HepG2 (cell line): ENCODE measurements around the gene RRM2. TPM values are rescaled to one million over a fixed set of nuclear protein-coding genes. Genes with fewer than 3 reads are reported as not detected.

Experiments
- AGO1 ChIP-seq: fragments of 200-400 bp; formaldehyde crosslinking; IDR thresholded peaks from 2 replicates; pipeline ENCODE4 v1.6.1; 2017; ENCODE audit warnings: mild to moderate bottlenecking, low read depth, low read length, moderate library complexity; ENCODE audit not compliant: poor library complexity, severe bottlenecking
- AGO2 ChIP-seq: fragments of 200-400 bp; formaldehyde crosslinking; optimal IDR thresholded peaks from 2 replicates; pipeline ENCODE3; 2017; ENCODE audit warnings: mild to moderate bottlenecking, low read depth, low read length, moderate library complexity
- AKNA ChIP-seq: sonication (generic); formaldehyde crosslinking; IDR thresholded peaks from 2 replicates; pipeline ENCODE4 v1.4.0; 2020; ENCODE audit warnings: missing genetic modification reagents, borderline replicate concordance
- BCL6 ChIP-seq: IDR thresholded peaks from 2 replicates; pipeline ENCODE4 v1.6.1; 2016; ENCODE audit warnings: missing genetic modification reagents, missing compliant biosample characterization
- CCDC6 ChIP-seq: sonication (generic); formaldehyde crosslinking; IDR thresholded peaks from 2 replicates; pipeline ENCODE4 v1.8.1; 2022; ENCODE audit warnings: mild to moderate bottlenecking, missing genetic modification reagents, moderate library complexity
- FOXA3 ChIP-seq: IDR thresholded peaks from 2 replicates; pipeline ENCODE4 v1.6.1; 2016; ENCODE audit warnings: missing genetic modification reagents, missing compliant biosample characterization
- HDAC2 ChIP-seq: sonication (generic); formaldehyde crosslinking; IDR thresholded peaks from 2 replicates; pipeline ENCODE4 v1.4.0; 2020; ENCODE audit warnings: missing genetic modification reagents
- HHEX ChIP-seq: IDR thresholded peaks from 2 replicates; pipeline ENCODE4 v1.6.1; 2016; ENCODE audit warnings: control low read depth
- HNRNPH1 ChIP-seq: fragments of 200-400 bp; formaldehyde crosslinking; optimal IDR thresholded peaks from 2 replicates; pipeline ENCODE3; 2017; ENCODE audit warnings: mild to moderate bottlenecking, low read depth, low read length
- HOMEZ ChIP-seq: IDR thresholded peaks from 2 replicates; pipeline ENCODE4 v1.6.1; 2016; ENCODE audit warnings: low read depth
- ISL2 ChIP-seq: sonication (generic); formaldehyde crosslinking; IDR thresholded peaks from 2 replicates; pipeline ENCODE4 v1.5.0; 2020; ENCODE audit warnings: missing genetic modification reagents
- NR2F1 ChIP-seq, 2 experiments: fragments of 450-650 bp in 1 of 2; formaldehyde crosslinking in 1 of 2; IDR thresholded peaks; 2 replicates each; pipeline versions ENCODE4 v1.5.0 to v1.6.1; 2016 to 2020; ENCODE audit warnings: mild to moderate bottlenecking in 1 of 2, missing compliant biosample characterization in 1 of 2, missing genetic modification reagents in 1 of 2, moderate library complexity in 1 of 2
- PLSCR1 ChIP-seq: sonication (generic); formaldehyde crosslinking; IDR thresholded peaks from 2 replicates; pipeline ENCODE4 v1.5.0; 2020; ENCODE audit warnings: missing genetic modification reagents, mild to moderate bottlenecking, borderline replicate concordance
- POLR2G ChIP-seq: fragments of 200-400 bp; formaldehyde crosslinking; IDR thresholded peaks from 2 replicates; pipeline ENCODE4 v1.6.1; 2018; ENCODE audit warnings: mild to moderate bottlenecking, low read depth, low read length, moderate library complexity
- WIZ ChIP-seq: sonication (generic); formaldehyde crosslinking; IDR thresholded peaks from 2 replicates; pipeline ENCODE4 v1.5.1; 2020; ENCODE audit warnings: mild to moderate bottlenecking, missing genetic modification reagents
- ZBTB3 ChIP-seq: sonication (generic); formaldehyde crosslinking; IDR thresholded peaks from 2 replicates; pipeline ENCODE4 v1.4.0; 2020; ENCODE audit warnings: low read depth, mild to moderate bottlenecking, moderate library complexity, missing genetic modification reagents, borderline replicate concordance
- ZKSCAN1 ChIP-seq: fragments of 150-350 bp; IDR thresholded peaks from 2 replicates; pipeline ENCODE4 v1.6.1; 2014; ENCODE audit warnings: low read length
- ZMYM4 ChIP-seq: sonication (generic); formaldehyde crosslinking; IDR thresholded peaks from 2 replicates; pipeline ENCODE4 v1.8.1; 2023; ENCODE audit warnings: mild to moderate bottlenecking, missing genetic modification reagents
- ZNF543 ChIP-seq: sonication (generic); formaldehyde crosslinking; IDR thresholded peaks from 2 replicates; pipeline ENCODE4 v1.4.0; 2020; ENCODE audit warnings: mild to moderate bottlenecking, missing genetic modification reagents
- ZNF552 ChIP-seq: sonication (generic); formaldehyde crosslinking; IDR thresholded peaks from 2 replicates; pipeline ENCODE4 v1.9.0; 2022; ENCODE audit warnings: missing genetic modification reagents, mild to moderate bottlenecking, borderline replicate concordance
- ZNF598 ChIP-seq: sonication (generic); formaldehyde crosslinking; IDR thresholded peaks from 2 replicates; pipeline ENCODE4 v1.5.1; 2020; ENCODE audit warnings: mild to moderate bottlenecking, missing genetic modification reagents, borderline replicate concordance
- ZNF629 ChIP-seq: sonication (generic); formaldehyde crosslinking; conservative IDR thresholded peaks from 2 replicates; pipeline ENCODE4 v1.5.0; 2020; ENCODE audit warnings: missing genetic modification reagents
- ZNF746 ChIP-seq: sonication (generic); formaldehyde crosslinking; IDR thresholded peaks from 2 replicates; pipeline ENCODE4 v1.8.0; 2022; ENCODE audit warnings: mild to moderate bottlenecking, missing genetic modification reagents
- polyA plus RNA-seq, 8 experiments: library from polyadenylated mRNA; depleted of rRNA in 3 of 8; stranded (reverse) in 7 of 8; unstranded in 1 of 8; fragments of >200 nt; fragmentation: Illumina TruSeq in 4 of 8; extraction: Trizol in 4 of 8; gene quantifications; 2 replicates each; pipeline versions ENCODE4 v1.2.1 to v1.2.3, GENCODE V29; 2011 to 2016; ENCODE audit warnings: low read depth in 4 of 8, missing spikeins in 1 of 8, mixed read lengths in 1 of 8; ENCODE audit not compliant: insufficient read depth in 1 of 8
- total RNA-seq, 5 experiments: library from RNA; depleted of rRNA; stranded (reverse); fragments of >200 nt; fragmentation: Illumina TruSeq; extraction: Trizol; gene quantifications; 2 replicates each; pipeline ENCODE4 v1.2.3, GENCODE V29; 2016; ENCODE audit warnings: low read depth in 1 of 5

Gene RRM2
- total and polyA plus RNA-seq, 2 of the 13 experiments (the other 11 are each of a cell fraction or from before 2014, with no cell fraction given), result 31.3 to 150 TPM

- TF ChIP-seq POLR2G, result peak; percentile 71
- TF ChIP-seq ZBTB3 (CRISPR knock-in tag), result 0 out of 2 replicates have a peak, but pooled peaks have one; percentile 55
- no peak for TF ChIP-seq HNRNPH1
- no peak for TF ChIP-seq ZNF552 (CRISPR knock-in tag)
- peak; percentile 49 for TF ChIP-seq BCL6 (CRISPR knock-in tag)
- peak; percentile 59 to 72; a peak in 2 of 4 replicates for TF ChIP-seq NR2F1 (CRISPR knock-in tag; IDR thresholded peaks at IDR 0.05)
- no peak for TF ChIP-seq WIZ (CRISPR knock-in tag)
- peak; percentile 58 for TF ChIP-seq AGO1
- no peak for TF ChIP-seq PLSCR1
- TF ChIP-seq AKNA (CRISPR knock-in tag), result no peak
- no peak for TF ChIP-seq ZNF598
- TF ChIP-seq HOMEZ (CRISPR knock-in tag), result no peak
- TF ChIP-seq ISL2, result 0 out of 2 replicates have a peak, but pooled peaks have one; percentile 26
- TF ChIP-seq ZNF629 (CRISPR knock-in tag), result 0 out of 2 replicates have a peak, but pooled peaks have one; percentile 13
- TF ChIP-seq ZKSCAN1, result no peak
- TF ChIP-seq FOXA3 (CRISPR knock-in tag), result peak; percentile 77
- peak; percentile 21; the same call in 1 of the 2 replicates for TF ChIP-seq ZMYM4
- no peak for TF ChIP-seq ZNF746 (CRISPR knock-in tag)
- peak; percentile 74 for TF ChIP-seq HHEX
- 0 out of 2 replicates have a peak, but pooled peaks have one; percentile 41 for TF ChIP-seq ZNF543 (CRISPR knock-in tag)
- TF ChIP-seq HDAC2 (CRISPR knock-in tag), result no peak; the same call in 1 of the 2 replicates
- TF ChIP-seq CCDC6 (CRISPR knock-in tag), result 0 out of 2 replicates have a peak, but pooled peaks have one; percentile 31
- TF ChIP-seq AGO2, result peak; percentile 71
These were observed 13.8 kb downstream of the RRM2 start (continued) for GRCh38 chr2:10136101-10136934.
